Measurements from ENCODE around the gene ZNF579. TPM values are rescaled to one million over a fixed set of nuclear protein-coding genes. Genes with fewer than 3 reads are reported as not detected.

ZNF579 gene
- total and polyA plus RNA-seq, 2 of the 8 experiments (the other 6 are each of a cell fraction or from before 2014, with no cell fraction given), result 10.0 to 18.9 TPM

DNA sequence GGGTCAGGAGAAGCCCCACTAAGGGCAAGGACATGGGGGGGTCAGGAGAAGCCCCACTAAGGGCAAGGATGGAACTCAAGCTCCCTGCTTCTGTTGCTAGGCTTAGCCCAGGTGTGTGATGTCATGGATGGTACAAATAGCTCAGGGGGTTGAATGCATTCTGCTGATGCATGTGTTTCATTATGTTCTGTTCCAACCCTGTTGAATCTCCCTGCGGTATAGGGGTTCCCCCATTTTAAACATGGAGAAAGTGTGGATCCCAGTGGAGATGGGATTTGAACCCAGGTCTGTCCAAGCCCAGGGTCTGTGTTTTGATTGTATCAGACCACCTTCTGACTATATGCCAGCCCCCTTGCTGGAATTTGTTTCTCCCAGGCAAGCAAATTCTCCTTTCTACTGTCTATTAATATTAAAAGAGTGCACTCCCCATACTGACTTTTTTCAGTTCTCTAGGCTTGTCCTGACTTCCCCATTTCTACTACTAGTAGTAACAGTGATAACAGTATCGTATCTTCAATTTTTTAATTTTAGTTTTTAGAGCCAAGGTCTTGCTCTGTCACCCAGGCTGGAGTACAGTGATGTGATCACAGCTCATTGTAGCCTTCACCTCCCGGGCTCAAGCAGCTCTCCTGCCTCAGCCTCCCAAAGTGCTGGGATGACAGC is 31.5 kb upstream of the ZNF579 start (continued):
- no peak for TF ChIP-seq CHD2 (IDR thresholded peaks at IDR 0.05; ENCODE audit: low read length)
- TF ChIP-seq POLR2A (IDR thresholded peaks at IDR 0.05; ENCODE audit: control extremely low read depth in 1 of 2, low read depth in 2 of 2, low read length in 2 of 2), result no peak
- TF ChIP-seq CBX8 (IDR thresholded peaks at IDR 0.05; ENCODE audit: borderline replicate concordance, low read depth, low read length), result no peak
- TF ChIP-seq TCF12 (IDR thresholded peaks at IDR 0.05; ENCODE audit: low read depth, low read length), result no peak
- TF ChIP-seq, protein P1, sequence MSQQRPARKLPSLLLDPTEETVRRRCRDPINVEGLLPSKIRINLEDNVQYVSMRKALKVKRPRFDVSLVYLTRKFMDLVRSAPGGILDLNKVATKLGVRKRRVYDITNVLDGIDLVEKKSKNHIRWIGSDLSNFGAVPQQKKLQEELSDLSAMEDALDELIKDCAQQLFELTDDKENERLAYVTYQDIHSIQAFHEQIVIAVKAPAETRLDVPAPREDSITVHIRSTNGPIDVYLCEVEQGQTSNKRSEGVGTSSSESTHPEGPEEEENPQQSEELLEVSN (IDR thresholded peaks at IDR 0.05), result no peak
- no peak for TF ChIP-seq EZH2 (IDR thresholded peaks at IDR 0.05; ENCODE audit: low read depth, low read length, severe bottlenecking)
- no peak for TF ChIP-seq KDM1A (IDR thresholded peaks at IDR 0.05; ENCODE audit: borderline replicate concordance, low read length)
- TF ChIP-seq YY1 (IDR thresholded peaks at IDR 0.05; ENCODE audit: low read depth, low read length), result no peak
- TF ChIP-seq BCL11A (IDR thresholded peaks at IDR 0.05; ENCODE audit: low read depth in 2 of 2, low read length in 2 of 2), result no peak
- TF ChIP-seq KDM5A (IDR thresholded peaks at IDR 0.05; ENCODE audit: low read length), result no peak
- TF ChIP-seq, protein P2, sequence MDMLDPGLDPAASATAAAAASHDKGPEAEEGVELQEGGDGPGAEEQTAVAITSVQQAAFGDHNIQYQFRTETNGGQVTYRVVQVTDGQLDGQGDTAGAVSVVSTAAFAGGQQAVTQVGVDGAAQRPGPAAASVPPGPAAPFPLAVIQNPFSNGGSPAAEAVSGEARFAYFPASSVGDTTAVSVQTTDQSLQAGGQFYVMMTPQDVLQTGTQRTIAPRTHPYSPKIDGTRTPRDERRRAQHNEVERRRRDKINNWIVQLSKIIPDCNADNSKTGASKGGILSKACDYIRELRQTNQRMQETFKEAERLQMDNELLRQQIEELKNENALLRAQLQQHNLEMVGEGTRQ (IDR thresholded peaks at IDR 0.05; ENCODE audit: low read length), result no peak

Data from H1 (cell line).